K562 (cell line): ENCODE data around the gene SMIM12. TPM values are rescaled to one million over a fixed set of nuclear protein-coding genes. Genes with fewer than 3 reads are reported as not detected.

Source experiments
- CEBPB ChIP-seq: fragments of 450-650 bp; IDR thresholded peaks from 2 replicates; pipeline ENCODE4 v1.6.1; 2016; ENCODE audit warnings: missing genetic modification characterization, missing compliant biosample characterization
- CEBPG ChIP-seq, 3 experiments: fragments of 200-800 bp in 1 of 3; sonication (Bioruptor generic) in 1 of 3; sonication (generic) in 1 of 3; formaldehyde crosslinking in 1 of 3; IDR thresholded peaks in 2 of 3; conservative IDR thresholded peaks in 1 of 3; 2 replicates each; pipeline versions ENCODE4 v1.6.1 to v1.8.0; 2016 to 2022; ENCODE audit warnings: missing compliant biosample characterization in 2 of 3, missing genetic modification characterization in 2 of 3, mild to moderate bottlenecking in 1 of 3, missing genetic modification reagents in 1 of 3
- GABPA ChIP-seq: fragments of 200-800 bp; sonication (Bioruptor generic); conservative IDR thresholded peaks from 2 replicates; pipeline ENCODE4 v1.6.1; 2016; ENCODE audit warnings: low read depth, missing genetic modification characterization, missing compliant biosample characterization
- MYC ChIP-seq, 2 experiments: fragments of 250-450 bp in 1 of 2; sonication (Bioruptor Pico) in 1 of 2; IDR thresholded peaks; 2 replicates each; pipeline versions ENCODE4 v1.5.1 to v1.6.1; 2012 to 2021; ENCODE audit warnings: low read depth in 2 of 2, borderline replicate concordance in 1 of 2, improper control_type of control experiment in 1 of 2, low read length in 1 of 2, mild to moderate bottlenecking in 1 of 2, moderate library complexity in 1 of 2
- NR2C2 ChIP-seq, 2 experiments: fragments of 200-800 bp in 1 of 2; sonication (Bioruptor generic) in 1 of 2; sonication (generic) in 1 of 2; formaldehyde crosslinking in 1 of 2; IDR thresholded peaks; 2 replicates each; pipeline versions ENCODE4 v1.6.1 to v1.8.0; 2016 to 2022; ENCODE audit warnings: mild to moderate bottlenecking in 1 of 2, missing compliant biosample characterization in 1 of 2, missing genetic modification characterization in 1 of 2, missing genetic modification reagents in 1 of 2
- POLR2B ChIP-seq: fragments of 450-650 bp; IDR thresholded peaks from 2 replicates; pipeline ENCODE4 v1.6.1; 2018; ENCODE audit warnings: low read depth; ENCODE audit not compliant: partially characterized antibody
- SPI1 ChIP-seq: IDR thresholded peaks from 2 replicates; pipeline ENCODE4 v1.6.1; 2011; ENCODE audit warnings: low read depth, low read length, control low read depth, borderline replicate concordance
- SREBF1 ChIP-seq: fragments of 150-350 bp; IDR thresholded peaks from 2 replicates; pipeline ENCODE4 v1.6.1; 2014; ENCODE audit warnings: antibody characterized with exemption, low read depth, low read length, borderline replicate concordance
- TGIF2 ChIP-seq: sonication (generic); formaldehyde crosslinking; IDR thresholded peaks from 2 replicates; pipeline ENCODE4 v1.8.1; 2022; ENCODE audit warnings: mild to moderate bottlenecking, missing genetic modification reagents, moderate library complexity
- ZNF311 ChIP-seq: fragments of 250-450 bp; sonication (Bioruptor Pico); IDR thresholded peaks from 2 replicates; pipeline ENCODE4 v1.4.0; 2020; ENCODE audit warnings: mild to moderate bottlenecking, moderate library complexity
- ZNF780A ChIP-seq: fragments of 250-450 bp; sonication (Bioruptor Pico); IDR thresholded peaks from 2 replicates; pipeline ENCODE4 v1.5.0; 2021; ENCODE audit warnings: mild to moderate bottlenecking
- polyA plus RNA-seq, 8 experiments: library from polyadenylated mRNA; depleted of rRNA in 4 of 8; stranded (reverse) in 5 of 8; unstranded in 3 of 8; fragments of >200 nt; fragmentation: Nextera tagmentation in 2 of 8; fragmentation: Illumina TruSeq in 1 of 8; extraction: Ambion mirVana in 2 of 8; extraction: Trizol in 1 of 8; gene quantifications; 2 replicates each; pipeline versions ENCODE4 v1.2.1 to v1.2.3, GENCODE V29; 2011 to 2014; ENCODE audit warnings: inconsistent platforms in 1 of 8, missing spikeins in 1 of 8
- total RNA-seq, 7 experiments: library from RNA; depleted of rRNA in 6 of 7; stranded (reverse); fragments of >200 nt in 6 of 7; fragmentation: Illumina TruSeq in 2 of 7; extraction: Trizol in 2 of 7; gene quantifications; 2 replicates each; pipeline versions ENCODE4 v1.2.1 to v1.2.3, GENCODE V29; 2011 to 2021; ENCODE audit warnings: low replicate concordance in 1 of 7
- TF ChIP-seq, protein P1 (sequence below): fragments of 250-450 bp; sonication (Bioruptor Pico); IDR thresholded peaks from 2 replicates; pipeline ENCODE4 v1.5.0; 2021; ENCODE audit warnings: mild to moderate bottlenecking, borderline replicate concordance
- TF ChIP-seq, protein P2 (sequence below): fragments of 250-450 bp; sonication (Bioruptor Pico); IDR thresholded peaks from 2 replicates; pipeline ENCODE4 v1.5.0; 2020; ENCODE audit warnings: mild to moderate bottlenecking, borderline replicate concordance
- TF ChIP-seq, protein P3 (sequence below): IDR thresholded peaks from 2 replicates; pipeline ENCODE4 v1.6.1; 2012; ENCODE audit warnings: low read depth, low read length, improper control_type of control experiment, borderline replicate concordance
- TF ChIP-seq, protein P4 (sequence below): fragments of 450-650 bp; IDR thresholded peaks from 2 replicates; pipeline ENCODE4 v1.6.1; 2017; ENCODE audit warnings: antibody characterized with exemption, mild to moderate bottlenecking

Gene SMIM12
- total and polyA plus RNA-seq, 9 of the 15 experiments (the other 6 are each of a cell fraction or from before 2014, with no cell fraction given), result 51.7 to 112 (median 63.9) TPM

DNA sequence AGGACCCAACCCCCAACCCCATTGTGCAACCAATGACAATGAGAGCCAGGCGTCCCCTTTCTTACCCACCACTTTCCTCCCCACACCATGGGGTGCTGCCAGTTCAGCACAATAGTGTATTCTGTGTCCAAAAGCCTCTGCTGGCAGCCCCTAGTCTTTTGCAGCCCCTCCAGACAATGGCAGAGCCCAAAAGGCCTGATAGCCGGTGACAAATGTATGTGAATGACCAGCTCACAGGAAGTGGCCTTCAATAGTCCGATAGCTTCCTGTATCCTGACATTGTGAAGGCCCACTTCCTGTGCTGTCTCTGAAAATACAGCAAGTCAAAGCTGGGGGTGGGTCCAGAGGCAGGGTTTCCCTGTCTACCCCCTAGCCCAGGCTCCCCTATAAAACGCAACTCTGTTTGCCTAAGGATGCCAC lies 16.6 kb downstream of the SMIM12 start (continued):
- TF ChIP-seq, protein P1, sequence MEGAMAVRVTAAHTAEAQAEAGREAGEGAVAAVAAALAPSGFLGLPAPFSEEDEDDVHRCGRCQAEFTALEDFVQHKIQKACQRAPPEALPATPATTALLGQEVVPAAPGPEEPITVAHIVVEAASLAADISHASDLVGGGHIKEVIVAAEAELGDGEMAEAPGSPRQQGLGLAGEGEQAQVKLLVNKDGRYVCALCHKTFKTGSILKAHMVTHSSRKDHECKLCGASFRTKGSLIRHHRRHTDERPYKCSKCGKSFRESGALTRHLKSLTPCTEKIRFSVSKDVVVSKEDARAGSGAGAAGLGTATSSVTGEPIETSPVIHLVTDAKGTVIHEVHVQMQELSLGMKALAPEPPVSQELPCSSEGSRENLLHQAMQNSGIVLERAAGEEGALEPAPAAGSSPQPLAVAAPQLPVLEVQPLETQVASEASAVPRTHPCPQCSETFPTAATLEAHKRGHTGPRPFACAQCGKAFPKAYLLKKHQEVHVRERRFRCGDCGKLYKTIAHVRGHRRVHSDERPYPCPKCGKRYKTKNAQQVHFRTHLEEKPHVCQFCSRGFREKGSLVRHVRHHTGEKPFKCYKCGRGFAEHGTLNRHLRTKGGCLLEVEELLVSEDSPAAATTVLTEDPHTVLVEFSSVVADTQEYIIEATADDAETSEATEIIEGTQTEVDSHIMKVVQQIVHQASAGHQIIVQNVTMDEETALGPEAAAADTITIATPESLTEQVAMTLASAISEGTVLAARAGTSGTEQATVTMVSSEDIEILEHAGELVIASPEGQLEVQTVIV (CRISPR knock-in tag), result no peak
- TF ChIP-seq SREBF1 (no peak), CEBPB (peak; percentile 67), SPI1 (peak; percentile 27; the same call in 1 of the 2 replicates), POLR2B (no peak), ZNF780A (CRISPR knock-in tag) (no peak), ZNF311 (CRISPR knock-in tag) (peak; percentile 61; the same call in 1 of the 2 replicates), MYC (IDR thresholded peaks at IDR 0.05; ENCODE audit: low read depth, low read length) (no peak), MYC (CRISPR knock-in tag; IDR thresholded peaks at IDR 0.05; ENCODE audit: borderline replicate concordance, low read depth) (no peak), NR2C2 (CRISPR knock-in tag; IDR thresholded peaks at IDR 0.05) (no peak), NR2C2 (tag; IDR thresholded peaks at IDR 0.05) (peak; percentile 73), TGIF2 (CRISPR knock-in tag) (no peak), CEBPG (CRISPR knock-in tag; IDR thresholded peaks at IDR 0.05) (no peak), CEBPG (tag; conservative IDR thresholded peaks at IDR 0.05 in 1 of 2, IDR thresholded peaks at IDR 0.05 in 1 of 2) (peak in 1 of 2 experiments; percentile 34; a peak in 1 of 4 replicates), GABPA (tag) (peak; percentile 84)
- TF ChIP-seq, protein P2, sequence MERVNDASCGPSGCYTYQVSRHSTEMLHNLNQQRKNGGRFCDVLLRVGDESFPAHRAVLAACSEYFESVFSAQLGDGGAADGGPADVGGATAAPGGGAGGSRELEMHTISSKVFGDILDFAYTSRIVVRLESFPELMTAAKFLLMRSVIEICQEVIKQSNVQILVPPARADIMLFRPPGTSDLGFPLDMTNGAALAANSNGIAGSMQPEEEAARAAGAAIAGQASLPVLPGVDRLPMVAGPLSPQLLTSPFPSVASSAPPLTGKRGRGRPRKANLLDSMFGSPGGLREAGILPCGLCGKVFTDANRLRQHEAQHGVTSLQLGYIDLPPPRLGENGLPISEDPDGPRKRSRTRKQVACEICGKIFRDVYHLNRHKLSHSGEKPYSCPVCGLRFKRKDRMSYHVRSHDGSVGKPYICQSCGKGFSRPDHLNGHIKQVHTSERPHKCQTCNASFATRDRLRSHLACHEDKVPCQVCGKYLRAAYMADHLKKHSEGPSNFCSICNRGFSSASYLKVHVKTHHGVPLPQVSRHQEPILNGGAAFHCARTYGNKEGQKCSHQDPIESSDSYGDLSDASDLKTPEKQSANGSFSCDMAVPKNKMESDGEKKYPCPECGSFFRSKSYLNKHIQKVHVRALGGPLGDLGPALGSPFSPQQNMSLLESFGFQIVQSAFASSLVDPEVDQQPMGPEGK, result peak; percentile 8; the same call in 1 of the 2 replicates
- TF ChIP-seq, protein P3, sequence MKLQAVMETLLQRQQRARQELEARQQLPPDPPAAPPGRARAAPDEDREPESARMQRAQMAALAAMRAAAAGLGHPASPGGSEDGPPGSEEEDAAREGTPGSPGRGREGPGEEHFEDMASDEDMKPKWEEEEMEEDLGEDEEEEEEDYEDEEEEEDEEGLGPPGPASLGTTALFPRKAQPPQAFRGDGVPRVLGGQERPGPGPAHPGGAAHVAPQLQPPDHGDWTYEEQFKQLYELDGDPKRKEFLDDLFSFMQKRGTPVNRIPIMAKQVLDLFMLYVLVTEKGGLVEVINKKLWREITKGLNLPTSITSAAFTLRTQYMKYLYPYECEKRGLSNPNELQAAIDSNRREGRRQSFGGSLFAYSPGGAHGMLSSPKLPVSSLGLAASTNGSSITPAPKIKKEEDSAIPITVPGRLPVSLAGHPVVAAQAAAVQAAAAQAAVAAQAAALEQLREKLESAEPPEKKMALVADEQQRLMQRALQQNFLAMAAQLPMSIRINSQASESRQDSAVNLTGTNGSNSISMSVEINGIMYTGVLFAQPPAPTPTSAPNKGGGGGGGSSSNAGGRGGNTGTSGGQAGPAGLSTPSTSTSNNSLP, result no peak
- TF ChIP-seq, protein P4, sequence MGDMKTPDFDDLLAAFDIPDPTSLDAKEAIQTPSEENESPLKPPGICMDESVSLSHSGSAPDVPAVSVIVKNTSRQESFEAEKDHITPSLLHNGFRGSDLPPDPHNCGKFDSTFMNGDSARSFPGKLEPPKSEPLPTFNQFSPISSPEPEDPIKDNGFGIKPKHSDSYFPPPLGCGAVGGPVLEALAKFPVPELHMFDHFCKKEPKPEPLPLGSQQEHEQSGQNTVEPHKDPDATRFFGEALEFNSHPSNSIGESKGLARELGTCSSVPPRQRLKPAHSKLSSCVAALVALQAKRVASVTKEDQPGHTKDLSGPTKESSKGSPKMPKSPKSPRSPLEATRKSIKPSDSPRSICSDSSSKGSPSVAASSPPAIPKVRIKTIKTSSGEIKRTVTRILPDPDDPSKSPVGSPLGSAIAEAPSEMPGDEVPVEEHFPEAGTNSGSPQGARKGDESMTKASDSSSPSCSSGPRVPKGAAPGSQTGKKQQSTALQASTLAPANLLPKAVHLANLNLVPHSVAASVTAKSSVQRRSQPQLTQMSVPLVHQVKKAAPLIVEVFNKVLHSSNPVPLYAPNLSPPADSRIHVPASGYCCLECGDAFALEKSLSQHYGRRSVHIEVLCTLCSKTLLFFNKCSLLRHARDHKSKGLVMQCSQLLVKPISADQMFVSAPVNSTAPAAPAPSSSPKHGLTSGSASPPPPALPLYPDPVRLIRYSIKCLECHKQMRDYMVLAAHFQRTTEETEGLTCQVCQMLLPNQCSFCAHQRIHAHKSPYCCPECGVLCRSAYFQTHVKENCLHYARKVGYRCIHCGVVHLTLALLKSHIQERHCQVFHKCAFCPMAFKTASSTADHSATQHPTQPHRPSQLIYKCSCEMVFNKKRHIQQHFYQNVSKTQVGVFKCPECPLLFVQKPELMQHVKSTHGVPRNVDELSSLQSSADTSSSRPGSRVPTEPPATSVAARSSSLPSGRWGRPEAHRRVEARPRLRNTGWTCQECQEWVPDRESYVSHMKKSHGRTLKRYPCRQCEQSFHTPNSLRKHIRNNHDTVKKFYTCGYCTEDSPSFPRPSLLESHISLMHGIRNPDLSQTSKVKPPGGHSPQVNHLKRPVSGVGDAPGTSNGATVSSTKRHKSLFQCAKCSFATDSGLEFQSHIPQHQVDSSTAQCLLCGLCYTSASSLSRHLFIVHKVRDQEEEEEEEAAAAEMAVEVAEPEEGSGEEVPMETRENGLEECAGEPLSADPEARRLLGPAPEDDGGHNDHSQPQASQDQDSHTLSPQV, result peak; percentile 17; the same call in 1 of the 2 replicates
